NT2/D1 (cell line): ENCODE data around the gene MYO7B.

Experiments
- SUZ12 ChIP-seq: IDR thresholded peaks from 2 replicates; pipeline ENCODE4 v1.6.1; 2011; ENCODE audit not compliant: insufficient read length, insufficient read depth; ENCODE audit errors: extremely low read depth
- YY1 ChIP-seq: IDR thresholded peaks from 2 replicates; pipeline ENCODE4 v1.6.1; 2011; ENCODE audit not compliant: insufficient read length, insufficient read depth
- ZNF274 ChIP-seq: IDR thresholded peaks from 2 replicates; pipeline ENCODE4 v1.6.1; 2011; ENCODE audit warnings: mild to moderate bottlenecking, low read depth, low read length

DNA sequence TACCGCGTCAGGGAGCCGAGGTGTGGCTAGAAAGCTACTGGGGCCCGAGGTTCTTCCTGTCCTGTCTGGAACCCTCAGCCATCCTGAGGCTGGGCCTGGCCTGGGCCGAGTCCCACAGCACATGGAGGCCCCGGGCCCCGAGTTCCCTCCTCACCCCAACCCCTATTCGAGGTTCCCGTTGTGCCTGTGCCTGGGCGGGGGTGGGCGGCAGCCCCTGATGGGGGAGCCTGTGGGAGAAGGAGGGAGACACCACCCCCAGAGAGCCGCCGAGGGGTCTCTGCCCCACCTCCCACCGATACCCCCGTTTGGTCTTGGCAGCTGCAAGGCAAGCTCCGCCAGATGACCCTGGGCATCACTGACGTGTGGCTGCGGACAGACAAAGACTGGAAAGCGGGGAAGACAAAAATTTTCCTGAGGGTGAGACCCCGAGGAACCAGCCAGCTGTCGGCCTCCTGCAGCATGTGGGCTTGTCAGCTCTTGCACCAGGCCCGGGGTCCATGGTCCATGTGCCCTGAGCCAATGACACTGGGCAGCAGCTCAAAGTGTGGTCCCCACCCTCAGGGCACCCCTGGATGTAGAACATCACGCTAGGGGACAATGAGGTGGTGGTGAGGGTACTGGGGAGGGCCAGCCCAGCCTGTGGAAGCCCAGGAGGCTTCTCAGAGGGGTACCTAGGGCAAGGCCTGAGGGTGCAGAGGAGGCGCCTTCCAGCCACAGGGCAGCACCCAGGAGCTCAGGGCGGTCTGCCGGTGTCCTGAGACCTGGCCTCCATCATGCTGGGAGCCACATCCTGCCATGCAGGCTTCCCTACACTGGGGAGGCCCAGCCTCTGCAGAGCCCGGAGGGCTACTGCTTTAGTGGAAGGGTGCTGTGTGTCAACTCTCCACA, 58.0 kb downstream of the MYO7B start:
- TF ChIP-seq SUZ12 (no peak), ZNF274 (no peak), YY1 (no peak)
